Left hindlimb (tissue), 1 donor: ENCODE data around the gene ALG12.

Source experiments
- DNase-seq: peaks from one replicate; pipeline ENCODE4 v3.0.0-alpha.2; 2018

The ALG12 gene

GRCh38 chr22:49910229-49911155 is 7.7 kb downstream of the ALG12 start:
- DNase-seq: no peak

- DNase-seq: no peak
Observed at GRCh38 chr22:49909476-49910205, 8.6 kb downstream of the ALG12 start.

GRCh38 chr22:49907807-49908206 is 10.4 kb downstream of the ALG12 start:
- DNase-seq: peak; percentile 13

GRCh38 chr22:49906799-49907290 is 11.4 kb downstream of the ALG12 start:
- DNase-seq: peak; percentile 25

GRCh38 chr22:49906071-49906798 is 12.0 kb downstream of the ALG12 start:
- DNase-seq: no peak

- DNase-seq: no peak
Observed at GRCh38 chr22:49905465-49905864, 12.8 kb downstream of the ALG12 start.

- DNase-seq: no peak
Observed at GRCh38 chr22:49904040-49904369, 14.2 kb downstream of the ALG12 start.

- no peak for DNase-seq
Observed at GRCh38 chr22:49903322-49904039, 14.8 kb downstream of the ALG12 start.

GRCh38 chr22:49901457-49901856 is 16.8 kb downstream of the ALG12 start:
- no peak for DNase-seq

- no peak for DNase-seq
Observed at GRCh38 chr22:49900441-49901230, 17.6 kb downstream of the ALG12 start.

GRCh38 chr22:49899530-49899929 is 18.7 kb downstream of the ALG12 start:
- no peak for DNase-seq

- DNase-seq: no peak
Observed at GRCh38 chr22:49897015-49897684, 21.1 kb downstream of the ALG12 start.

GRCh38 chr22:49896201-49896600 is 22.0 kb downstream of the ALG12 start:
- DNase-seq: no peak

- no peak for DNase-seq
Observed at GRCh38 chr22:49894322-49895054, 23.8 kb downstream of the ALG12 start.

GRCh38 chr22:49893025-49893424 is 25.2 kb downstream of the ALG12 start:
- DNase-seq: no peak

- DNase-seq: no peak
Observed at GRCh38 chr22:49892226-49892899, 25.9 kb downstream of the ALG12 start.

GRCh38 chr22:49889071-49889470 is 29.2 kb downstream of the ALG12 start:
- DNase-seq: no peak

GRCh38 chr22:49887702-49888101 is 30.5 kb downstream of the ALG12 start:
- no peak for DNase-seq

GRCh38 chr22:49887064-49887451 is 31.2 kb downstream of the ALG12 start:
- DNase-seq: no peak
